Bronchial epithelial cell (primary cell): ENCODE data around the gene NME4. TPM values are rescaled to one million over a fixed set of nuclear protein-coding genes. Genes with fewer than 3 reads are reported as not detected.

Experiments used
- DNase-seq: peaks from one replicate; pipeline ENCODE4 v3.0.0-alpha.2; 2010; ENCODE audit warnings: low read depth
- FAIRE-seq: peaks from 2 replicates; lab custom pipeline; 2011; peaks lifted over from hg19 to GRCh38; lab: Jason Lieb, UNC
- H3K27me3 ChIP-seq: 2 replicates; pipeline ENCODE4 v1.5.1; 2011; ENCODE audit warnings: low read length; ENCODE audit not compliant: control insufficient read depth, insufficient read depth
- H3K36me3 ChIP-seq: 2 replicates; pipeline ENCODE4 v1.5.1; 2011; ENCODE audit warnings: low read length; ENCODE audit not compliant: control insufficient read depth, insufficient read depth
- H3K4me3 ChIP-seq: 2 replicates; pipeline ENCODE4 v1.5.1; 2011; ENCODE audit warnings: mild to moderate bottlenecking, low read depth, low read length, control low read depth
- total RNA-seq: library from RNA; depleted of rRNA; stranded (reverse); fragments of >200 nt; gene quantifications from 2 replicates; pipeline ENCODE4 v1.2.1, GENCODE V29; 2014
- TF ChIP-seq, protein P1 (sequence below): IDR thresholded peaks from 2 replicates; pipeline ENCODE4 v1.5.1; 2011; ENCODE audit warnings: mild to moderate bottlenecking, moderate library complexity, low read length, control low read depth, inconsistent platforms; ENCODE audit not compliant: insufficient read depth, severe bottlenecking

The NME4 gene
- total RNA-seq, 1 donor from 2014 or later, result 35.3 TPM

DNA sequence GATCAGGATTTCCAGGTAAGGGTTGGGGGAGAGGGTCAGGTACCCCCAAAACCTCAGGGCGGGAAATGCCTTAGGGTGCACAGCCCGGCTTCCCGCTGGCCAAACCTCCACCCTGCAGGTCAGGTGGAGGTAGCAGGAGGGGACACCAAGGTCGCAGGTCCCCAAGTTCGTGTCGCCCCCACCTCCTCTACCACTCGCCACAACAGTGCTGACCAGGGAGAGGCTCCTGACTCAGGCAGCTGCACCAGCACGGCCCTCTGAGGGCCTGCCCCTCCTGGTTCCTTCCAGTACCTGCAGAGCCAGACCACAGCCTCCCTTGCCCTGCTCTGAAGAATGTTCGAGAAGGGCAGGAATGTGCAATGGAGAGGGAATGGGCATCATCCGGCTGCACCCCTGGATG is 30.5 kb upstream of the NME4 start:
- Histone ChIP-seq H3K36me3 (peaks cover 2% of the 10 kb centered on the region), H3K27me3 (no peaks in the 10 kb centered on the region), H3K4me3 (no peak overlapping the region)
- no peak for DNase-seq
- FAIRE-seq, result peak; percentile 7
- TF ChIP-seq, protein P1, sequence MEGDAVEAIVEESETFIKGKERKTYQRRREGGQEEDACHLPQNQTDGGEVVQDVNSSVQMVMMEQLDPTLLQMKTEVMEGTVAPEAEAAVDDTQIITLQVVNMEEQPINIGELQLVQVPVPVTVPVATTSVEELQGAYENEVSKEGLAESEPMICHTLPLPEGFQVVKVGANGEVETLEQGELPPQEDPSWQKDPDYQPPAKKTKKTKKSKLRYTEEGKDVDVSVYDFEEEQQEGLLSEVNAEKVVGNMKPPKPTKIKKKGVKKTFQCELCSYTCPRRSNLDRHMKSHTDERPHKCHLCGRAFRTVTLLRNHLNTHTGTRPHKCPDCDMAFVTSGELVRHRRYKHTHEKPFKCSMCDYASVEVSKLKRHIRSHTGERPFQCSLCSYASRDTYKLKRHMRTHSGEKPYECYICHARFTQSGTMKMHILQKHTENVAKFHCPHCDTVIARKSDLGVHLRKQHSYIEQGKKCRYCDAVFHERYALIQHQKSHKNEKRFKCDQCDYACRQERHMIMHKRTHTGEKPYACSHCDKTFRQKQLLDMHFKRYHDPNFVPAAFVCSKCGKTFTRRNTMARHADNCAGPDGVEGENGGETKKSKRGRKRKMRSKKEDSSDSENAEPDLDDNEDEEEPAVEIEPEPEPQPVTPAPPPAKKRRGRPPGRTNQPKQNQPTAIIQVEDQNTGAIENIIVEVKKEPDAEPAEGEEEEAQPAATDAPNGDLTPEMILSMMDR, result no peak

DNA sequence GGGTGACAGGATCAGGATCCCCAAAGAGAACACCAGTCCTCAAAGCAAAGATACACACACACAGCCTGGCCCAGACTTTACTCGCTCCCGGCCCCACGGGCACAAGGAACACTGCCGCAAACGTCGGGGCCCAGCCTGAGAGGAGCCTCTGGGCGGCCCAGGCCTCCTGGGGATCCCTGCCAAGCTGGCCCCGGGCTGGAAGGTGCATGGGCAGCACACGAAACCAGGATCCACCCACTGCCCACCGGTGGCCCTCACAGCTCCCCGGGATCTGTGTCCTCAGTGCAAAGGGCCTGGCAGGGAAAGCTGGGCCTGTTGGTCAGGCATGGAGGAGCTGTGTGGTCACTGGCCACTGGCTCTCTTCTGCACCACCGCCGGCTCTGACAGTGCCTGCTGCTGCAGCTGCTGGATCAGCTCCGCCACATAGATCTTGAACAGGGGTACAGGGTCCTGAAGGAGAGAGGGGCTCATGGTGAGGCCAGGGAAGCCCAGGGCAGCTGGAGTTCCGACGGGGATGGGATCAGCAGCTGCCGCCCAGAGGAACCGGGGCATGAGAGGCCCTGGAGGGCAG is 29.6 kb upstream of the NME4 start:
- FAIRE-seq (no peak), DNase-seq (no peak)
- Histone ChIP-seq H3K4me3 (no peak overlapping the region), H3K27me3 (no peaks in the 10 kb centered on the region), H3K36me3 (peaks cover 7% of the 10 kb centered on the region)
- TF ChIP-seq, protein P1, result no peak

DNA sequence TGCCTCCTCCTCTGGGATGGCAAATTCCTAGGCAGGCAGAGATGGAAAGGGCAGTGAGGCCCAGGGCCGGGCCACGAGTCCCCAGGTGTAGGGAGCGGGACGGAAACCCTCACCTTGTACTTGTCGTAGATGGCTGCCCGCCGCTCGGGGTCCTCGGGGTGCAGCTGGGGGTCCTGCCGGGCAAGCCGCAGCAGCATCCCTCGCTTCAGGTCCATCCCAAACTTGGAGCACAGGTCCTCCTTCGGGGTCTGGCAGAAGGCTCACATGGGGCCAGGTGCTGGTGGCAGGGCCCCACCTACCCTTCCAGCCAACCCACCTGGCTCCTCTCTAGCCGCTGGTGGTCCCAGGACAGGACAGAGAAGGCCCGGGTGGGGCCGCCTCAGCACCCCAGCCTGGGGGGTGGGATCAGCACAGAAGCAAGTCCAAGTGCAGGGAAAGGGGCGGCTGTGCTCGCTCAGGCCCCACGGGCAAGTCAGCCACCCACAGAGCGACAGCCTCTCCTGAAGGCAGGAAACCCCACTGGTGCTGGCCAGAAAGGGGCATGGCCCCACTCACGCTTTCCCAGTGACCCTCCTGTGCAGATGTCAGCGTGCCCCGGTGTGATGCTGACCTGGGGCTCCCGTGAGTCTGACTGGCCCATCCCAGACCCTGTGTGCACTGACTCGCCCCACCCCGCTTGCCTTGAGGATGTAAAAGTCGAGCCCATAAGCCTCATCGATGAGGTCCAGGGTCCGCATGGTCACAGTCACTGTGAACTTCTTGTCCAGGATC is 28.4 kb upstream of the NME4 start:
- no peak for FAIRE-seq
- peaks cover 7% of the 10 kb centered on the region for H3K36me3 ChIP-seq
- TF ChIP-seq, protein P1, result no peak
- no peaks in the 10 kb centered on the region for H3K27me3 ChIP-seq
- no peak overlapping the region for H3K4me3 ChIP-seq
- no peak for DNase-seq

DNA sequence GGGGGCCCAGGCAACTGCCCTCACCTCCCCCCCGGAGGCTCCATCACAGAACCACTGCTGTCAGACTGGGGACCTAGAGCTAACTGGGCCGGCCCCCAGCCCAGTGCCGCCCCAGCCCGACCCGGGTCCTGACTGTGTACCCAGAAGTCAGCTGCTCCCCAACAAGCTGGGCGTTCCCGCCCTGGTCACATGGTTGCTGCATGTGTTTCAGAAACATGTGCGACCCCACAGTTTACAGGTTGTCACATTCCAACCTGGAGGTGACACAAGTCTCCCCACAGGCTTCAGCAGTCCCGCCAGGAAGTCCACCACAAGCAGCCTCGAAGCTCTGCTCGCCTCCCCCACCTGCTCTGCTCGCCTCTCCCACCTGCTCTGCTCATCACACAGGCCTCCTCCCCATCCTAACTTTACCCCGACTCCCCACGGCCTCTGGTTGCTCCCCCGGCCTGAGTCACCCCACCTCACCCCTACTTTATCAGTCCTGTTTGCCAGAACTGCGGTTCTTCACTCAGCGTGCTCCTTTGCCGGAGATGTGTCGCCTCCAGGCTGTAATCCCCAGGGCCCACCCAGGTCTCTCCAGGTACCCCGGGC is 27.6 kb upstream of the NME4 start:
- no peak for DNase-seq
- TF ChIP-seq, protein P1, result no peak
- H3K4me3 ChIP-seq, result peak overlapping the region; percentile 40
- no peak for FAIRE-seq
- H3K27me3 ChIP-seq, result no peaks in the 10 kb centered on the region
- H3K36me3 ChIP-seq, result peaks cover 7% of the 10 kb centered on the region

DNA sequence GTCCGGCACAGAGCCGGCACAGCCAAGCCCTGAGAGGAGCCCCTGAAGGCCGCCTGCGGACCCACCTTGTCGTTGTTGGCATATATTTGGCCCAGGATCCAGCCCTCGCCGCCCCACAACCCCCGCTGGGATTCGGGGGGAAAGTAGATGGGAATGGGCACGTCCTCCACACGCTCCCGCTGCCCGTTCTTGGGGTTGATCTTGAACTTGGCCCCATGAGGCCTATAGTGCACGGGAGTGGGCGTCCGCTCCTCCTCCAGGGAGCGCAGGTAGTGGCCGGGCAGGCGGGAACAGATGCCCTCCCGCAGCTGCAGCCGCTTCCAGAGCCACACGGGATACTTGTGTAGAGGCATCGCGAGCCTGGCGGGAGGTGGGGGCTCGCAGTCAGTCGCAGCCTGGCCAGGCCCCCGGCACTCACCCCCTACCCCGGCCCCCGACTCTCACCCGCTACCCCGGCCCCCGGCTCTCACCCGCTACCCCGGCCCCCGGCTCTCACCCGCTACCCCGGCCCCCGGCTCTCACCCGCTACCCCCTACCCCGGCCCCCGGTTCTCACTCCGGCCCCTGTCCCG is 27.0 kb upstream of the NME4 start:
- Histone ChIP-seq H3K4me3 (peak overlapping the region; percentile 40), H3K36me3 (peaks cover 11% of the 10 kb centered on the region), H3K27me3 (no peaks in the 10 kb centered on the region)
- DNase-seq (no peak), FAIRE-seq (no peak)
- TF ChIP-seq, protein P1, result no peak
